Measurements from ENCODE around the gene SNX12.

Gene SNX12

DNA sequence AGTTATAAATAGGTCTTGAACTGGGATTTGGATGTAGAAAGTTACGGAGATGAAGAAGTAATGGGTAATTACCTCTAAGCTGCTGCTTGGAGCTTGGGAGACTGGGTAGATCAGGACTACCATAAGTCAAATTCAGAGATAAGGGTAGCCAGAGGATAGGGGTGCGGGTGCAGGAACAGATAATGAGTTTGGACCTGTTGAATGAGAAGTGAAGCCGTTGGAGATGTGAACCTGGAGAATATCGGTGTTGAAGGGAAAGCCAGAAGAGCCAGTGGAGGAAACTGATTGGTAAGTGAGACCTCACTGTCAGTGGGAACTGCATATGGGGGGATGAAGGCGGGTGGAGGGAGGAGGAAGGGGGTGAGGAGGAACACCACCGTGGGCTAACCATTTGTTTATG lies 26.9 kb upstream of the SNX12 start:
- 54% methylated on average over 4 of the region's 6 CpGs for WGBS (ENCODE audit: insufficient coverage)
- ChIA-PET CTCF (no interaction called here), POLR2A (interaction anchor here (1.5 kb wide), 1 partner anchor 27 kb away, joined by 4 read pairs; the partner anchor contains the start of gene SNX12)
- H3K9me3 ChIP-seq (ENCODE audit: control extremely low read depth in 1 of 5, control insufficient read depth in 4 of 5, insufficient read depth in 2 of 5, low read depth in 1 of 5, low read length in 4 of 5), result no peaks in the 10 kb centered on the region
- H3K4me3 ChIP-seq (ENCODE audit: control insufficient read depth in 1 of 7, extremely low read depth in 1 of 7, insufficient read depth in 4 of 7, low read depth in 2 of 7, low read length in 6 of 7), result peak overlapping the region in 6 of 7 experiments; percentile 60 to 79 (median 68)
- no peak for DNase-seq
- H3K36me3 ChIP-seq (ENCODE audit: control insufficient read depth in 4 of 4, insufficient read depth in 4 of 4, low read length in 3 of 4), result no peaks in the 10 kb centered on the region
- H3K27me3 ChIP-seq (replicated peaks in 2 of 5; ENCODE audit: control insufficient read depth in 4 of 5, insufficient read depth in 5 of 5, low read length in 4 of 5), result peaks cover 0 to 12% (median 0%) of the 10 kb centered on the region in 5 experiments
- no peak overlapping the region for H3K27ac ChIP-seq (ENCODE audit: insufficient read depth in 1 of 2, low read depth in 1 of 2, low read length in 2 of 2, poor library complexity in 1 of 2, severe bottlenecking in 2 of 2)
- H3K4me1 ChIP-seq (ENCODE audit: control extremely low read depth in 1 of 4, control insufficient read depth in 4 of 4, insufficient read depth in 4 of 4, low read length in 3 of 4), result peaks cover 0 to 27% (median 17%) of the 10 kb centered on the region in 4 experiments

DNA sequence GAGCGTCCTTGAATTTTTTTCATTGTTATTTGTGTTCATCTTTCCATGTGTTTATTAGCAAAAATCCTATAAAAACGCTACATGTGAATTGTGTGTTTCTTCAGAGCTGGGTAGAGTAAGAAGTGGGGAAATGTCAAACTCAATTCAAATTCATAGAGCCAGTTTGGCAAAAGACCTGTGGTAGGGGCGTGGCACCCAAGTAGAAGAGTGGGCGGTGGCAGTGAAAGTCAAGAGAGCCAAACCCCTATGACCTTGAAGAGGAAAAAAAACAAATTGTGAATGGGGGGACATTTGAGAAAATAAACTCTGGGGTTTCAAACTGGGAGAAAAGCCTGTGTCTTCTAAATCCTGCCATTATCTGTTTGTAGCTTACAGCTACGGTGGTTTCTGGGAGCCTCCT lies 23.1 kb upstream of the SNX12 start:
- Histone ChIP-seq H3K27me3 (replicated peaks in 2 of 5; ENCODE audit: control insufficient read depth in 4 of 5, insufficient read depth in 5 of 5, low read length in 4 of 5) (peaks cover 0 to 8% (median 0%) of the 10 kb centered on the region in 5 experiments), H3K27ac (ENCODE audit: insufficient read depth in 1 of 2, low read depth in 1 of 2, low read length in 2 of 2, poor library complexity in 1 of 2, severe bottlenecking in 2 of 2) (no peak overlapping the region), H3K4me3 (ENCODE audit: control insufficient read depth in 1 of 7, extremely low read depth in 1 of 7, insufficient read depth in 4 of 7, low read depth in 2 of 7, low read length in 6 of 7) (no peak overlapping the region), H3K4me1 (ENCODE audit: control extremely low read depth in 1 of 4, control insufficient read depth in 4 of 4, insufficient read depth in 4 of 4, low read length in 3 of 4) (peaks cover 0 to 8% (median 5%) of the 10 kb centered on the region in 4 experiments), H3K36me3 (ENCODE audit: control insufficient read depth in 4 of 4, insufficient read depth in 4 of 4, low read length in 3 of 4) (no peaks in the 10 kb centered on the region), H3K9me3 (ENCODE audit: control extremely low read depth in 1 of 5, control insufficient read depth in 4 of 5, insufficient read depth in 2 of 5, low read depth in 1 of 5, low read length in 4 of 5) (no peaks in the 10 kb centered on the region)
- ChIA-PET POLR2A (no interaction called here), CTCF (no interaction called here)
- DNase-seq, result no peak
- 57% methylated on average over 2 of the region's 5 CpGs for WGBS (ENCODE audit: insufficient coverage)

DNA sequence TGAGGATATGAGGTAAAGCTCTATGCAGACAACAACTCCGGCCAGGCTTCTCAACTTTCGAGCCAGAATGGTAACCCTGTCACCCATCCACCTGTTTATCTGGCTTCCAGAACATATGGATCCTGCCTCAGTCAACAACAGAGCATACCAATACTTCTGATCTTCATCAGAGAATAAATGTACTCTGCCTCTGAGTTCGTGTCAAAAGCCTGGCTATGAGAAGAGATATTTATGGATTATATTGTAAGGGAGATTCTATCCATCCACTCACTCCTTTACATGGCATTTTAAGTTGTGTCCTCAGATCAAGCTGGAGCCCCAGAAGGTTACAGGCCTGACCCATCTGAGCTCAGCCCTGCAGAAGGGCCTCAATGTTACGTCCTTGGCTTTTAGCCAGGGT lies 17.8 kb upstream of the SNX12 start:
- no peak for DNase-seq
- CTCF ChIA-PET, result interaction anchor here (0.9 kb wide), 1 partner anchor 45 kb away, joined by 3 read pairs; no protein-coding TSS in a partner anchor
- Histone ChIP-seq H3K9me3 (ENCODE audit: control extremely low read depth in 1 of 5, control insufficient read depth in 4 of 5, insufficient read depth in 2 of 5, low read depth in 1 of 5, low read length in 4 of 5) (no peaks in the 10 kb centered on the region), H3K4me1 (ENCODE audit: control extremely low read depth in 1 of 4, control insufficient read depth in 4 of 4, insufficient read depth in 4 of 4, low read length in 3 of 4) (no peaks in the 10 kb centered on the region), H3K36me3 (ENCODE audit: control insufficient read depth in 4 of 4, insufficient read depth in 4 of 4, low read length in 3 of 4) (no peaks in the 10 kb centered on the region), H3K27ac (ENCODE audit: insufficient read depth in 1 of 2, low read depth in 1 of 2, low read length in 2 of 2, poor library complexity in 1 of 2, severe bottlenecking in 2 of 2) (no peak overlapping the region), H3K27me3 (replicated peaks in 2 of 5; ENCODE audit: control insufficient read depth in 4 of 5, insufficient read depth in 5 of 5, low read length in 4 of 5) (no peaks in the 10 kb centered on the region), H3K4me3 (ENCODE audit: control insufficient read depth in 1 of 7, extremely low read depth in 1 of 7, insufficient read depth in 4 of 7, low read depth in 2 of 7, low read length in 6 of 7) (no peak overlapping the region)
- 60% methylated on average over 1 of the region's 4 CpGs for WGBS (ENCODE audit: insufficient coverage)
- POLR2A ChIA-PET, result no interaction called here

DNA sequence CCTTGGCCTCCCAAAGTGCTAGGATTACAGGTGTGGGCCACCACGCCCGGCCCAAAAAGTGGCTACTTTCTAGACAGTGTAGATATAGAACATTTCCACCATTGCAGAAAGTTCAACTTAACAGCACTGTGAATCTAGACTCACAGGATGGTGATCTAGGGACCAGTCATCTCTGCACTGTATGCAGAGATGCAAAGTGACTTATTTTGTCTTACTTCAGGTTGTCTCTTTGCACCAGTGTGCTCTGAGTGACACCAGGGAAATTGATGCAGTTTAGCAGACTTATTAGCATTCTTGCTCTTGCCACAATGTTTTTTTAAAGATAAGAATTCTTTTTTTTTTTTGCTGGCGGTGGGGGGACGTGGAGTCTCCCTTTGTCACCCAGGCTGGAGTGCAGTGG lies 14.7 kb upstream of the SNX12 start:
- CTCF ChIA-PET, result no interaction called here
- 96% methylated on average over 4 of the region's 4 CpGs for WGBS (ENCODE audit: insufficient coverage)

DNA sequence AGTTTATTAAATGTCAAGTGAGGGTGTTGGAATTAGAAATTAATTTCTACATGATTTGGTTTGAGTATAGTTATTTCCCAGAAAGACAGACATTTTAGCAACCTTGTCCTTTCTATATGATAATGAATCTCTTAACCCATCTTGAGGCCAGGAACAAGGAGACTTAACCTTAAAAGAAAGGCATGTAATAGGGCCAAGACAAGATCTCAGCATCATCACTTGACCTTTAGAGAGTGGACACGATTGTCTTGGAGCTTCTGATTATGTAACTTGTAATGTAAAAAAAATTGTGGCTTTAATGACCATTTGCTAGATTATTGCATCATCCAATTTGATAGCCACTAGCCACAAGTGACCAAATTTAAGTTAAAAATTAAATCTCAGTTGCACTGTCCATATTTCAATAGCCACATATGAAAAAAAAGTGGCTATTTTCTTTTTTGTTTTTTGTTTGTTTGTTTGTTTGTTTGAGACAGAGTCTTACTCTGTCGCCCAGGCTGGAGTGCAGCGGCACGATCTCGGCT lies 14.1 kb upstream of the SNX12 start:
- Histone ChIP-seq H3K27me3 (replicated peaks in 2 of 5; ENCODE audit: control insufficient read depth in 4 of 5, insufficient read depth in 5 of 5, low read length in 4 of 5) (no peaks in the 10 kb centered on the region), H3K4me3 (ENCODE audit: control insufficient read depth in 1 of 7, extremely low read depth in 1 of 7, insufficient read depth in 4 of 7, low read depth in 2 of 7, low read length in 6 of 7) (no peak overlapping the region), H3K36me3 (ENCODE audit: control insufficient read depth in 4 of 4, insufficient read depth in 4 of 4, low read length in 3 of 4) (no peaks in the 10 kb centered on the region), H3K9me3 (ENCODE audit: control extremely low read depth in 1 of 5, control insufficient read depth in 4 of 5, insufficient read depth in 2 of 5, low read depth in 1 of 5, low read length in 4 of 5) (no peaks in the 10 kb centered on the region), H3K27ac (ENCODE audit: insufficient read depth in 1 of 2, low read depth in 1 of 2, low read length in 2 of 2, poor library complexity in 1 of 2, severe bottlenecking in 2 of 2) (no peak overlapping the region), H3K4me1 (ENCODE audit: control extremely low read depth in 1 of 4, control insufficient read depth in 4 of 4, insufficient read depth in 4 of 4, low read length in 3 of 4) (no peaks in the 10 kb centered on the region)
- CTCF ChIA-PET, result no interaction called here
- WGBS (ENCODE audit: insufficient coverage), result 100% methylated on average over 3 of the region's 5 CpGs
- DNase-seq, result no peak
- POLR2A ChIA-PET, result no interaction called here

More for the DNA sequence above, 14.7 kb upstream of the SNX12 start:
- no peak for DNase-seq
- Histone ChIP-seq H3K27me3 (replicated peaks in 2 of 5; ENCODE audit: control insufficient read depth in 4 of 5, insufficient read depth in 5 of 5, low read length in 4 of 5) (no peaks in the 10 kb centered on the region), H3K4me3 (ENCODE audit: control insufficient read depth in 1 of 7, extremely low read depth in 1 of 7, insufficient read depth in 4 of 7, low read depth in 2 of 7, low read length in 6 of 7) (no peak overlapping the region), H3K36me3 (ENCODE audit: control insufficient read depth in 4 of 4, insufficient read depth in 4 of 4, low read length in 3 of 4) (no peaks in the 10 kb centered on the region), H3K9me3 (ENCODE audit: control extremely low read depth in 1 of 5, control insufficient read depth in 4 of 5, insufficient read depth in 2 of 5, low read depth in 1 of 5, low read length in 4 of 5) (no peaks in the 10 kb centered on the region), H3K27ac (ENCODE audit: insufficient read depth in 1 of 2, low read depth in 1 of 2, low read length in 2 of 2, poor library complexity in 1 of 2, severe bottlenecking in 2 of 2) (no peak overlapping the region), H3K4me1 (ENCODE audit: control extremely low read depth in 1 of 4, control insufficient read depth in 4 of 4, insufficient read depth in 4 of 4, low read length in 3 of 4) (no peaks in the 10 kb centered on the region)
- POLR2A ChIA-PET, result no interaction called here

DNA sequence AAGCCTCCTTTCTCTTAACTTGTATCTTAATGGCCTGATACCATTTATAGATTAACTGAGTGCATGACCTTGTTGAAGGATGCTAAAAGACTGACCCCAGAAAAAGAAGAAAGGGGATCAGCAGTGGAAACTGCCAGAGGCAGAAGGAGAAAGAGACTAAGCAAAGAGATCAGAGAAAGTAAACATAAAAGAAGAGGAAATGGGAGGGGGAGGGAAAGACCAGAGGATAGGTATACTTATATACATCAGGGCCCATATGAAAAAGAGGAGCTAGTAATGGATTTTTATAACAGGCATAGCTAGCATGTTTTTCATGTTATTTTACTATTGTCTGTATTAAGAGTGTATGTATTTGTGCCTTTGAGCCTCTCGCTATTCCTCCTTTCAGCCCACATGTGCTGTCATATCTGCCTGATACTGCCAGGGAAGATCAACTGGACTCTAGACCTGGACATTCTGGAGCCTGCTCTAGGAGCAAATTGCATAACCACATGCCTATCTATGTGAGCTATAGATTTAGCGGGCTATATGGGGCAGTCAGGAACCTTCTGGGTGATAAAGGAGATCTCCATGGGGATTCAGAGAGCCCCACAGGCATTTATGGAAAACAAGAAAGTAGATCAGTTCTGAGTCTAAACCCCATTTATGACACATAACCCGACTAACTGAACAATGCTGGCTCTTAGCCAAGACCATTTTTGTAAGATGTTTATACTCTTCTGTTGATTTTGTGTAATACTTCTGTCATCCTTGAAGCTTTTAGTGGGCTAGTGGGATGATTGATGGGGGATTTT lies 13.4 kb upstream of the SNX12 start:
- H3K9me3 ChIP-seq (ENCODE audit: control extremely low read depth in 1 of 5, control insufficient read depth in 4 of 5, insufficient read depth in 2 of 5, low read depth in 1 of 5, low read length in 4 of 5), result no peaks in the 10 kb centered on the region
- H3K4me1 ChIP-seq (ENCODE audit: control extremely low read depth in 1 of 4, control insufficient read depth in 4 of 4, insufficient read depth in 4 of 4, low read length in 3 of 4), result no peaks in the 10 kb centered on the region
- no peaks in the 10 kb centered on the region for H3K27me3 ChIP-seq (replicated peaks in 2 of 5; ENCODE audit: control insufficient read depth in 4 of 5, insufficient read depth in 5 of 5, low read length in 4 of 5)
- no peak for DNase-seq
- H3K36me3 ChIP-seq (ENCODE audit: control insufficient read depth in 4 of 4, insufficient read depth in 4 of 4, low read length in 3 of 4), result no peaks in the 10 kb centered on the region
- no peak overlapping the region for H3K27ac ChIP-seq (ENCODE audit: insufficient read depth in 1 of 2, low read depth in 1 of 2, low read length in 2 of 2, poor library complexity in 1 of 2, severe bottlenecking in 2 of 2)
- CTCF ChIA-PET, result interaction anchor here (0.5 kb wide), 1 partner anchor 9 kb away, joined by 3 read pairs; no protein-coding TSS in a partner anchor
- 93% methylated on average over 3 of the region's 3 CpGs for WGBS (ENCODE audit: insufficient coverage)
- H3K4me3 ChIP-seq (ENCODE audit: control insufficient read depth in 1 of 7, extremely low read depth in 1 of 7, insufficient read depth in 4 of 7, low read depth in 2 of 7, low read length in 6 of 7), result no peak overlapping the region
- POLR2A ChIA-PET, result no interaction called here

DNA sequence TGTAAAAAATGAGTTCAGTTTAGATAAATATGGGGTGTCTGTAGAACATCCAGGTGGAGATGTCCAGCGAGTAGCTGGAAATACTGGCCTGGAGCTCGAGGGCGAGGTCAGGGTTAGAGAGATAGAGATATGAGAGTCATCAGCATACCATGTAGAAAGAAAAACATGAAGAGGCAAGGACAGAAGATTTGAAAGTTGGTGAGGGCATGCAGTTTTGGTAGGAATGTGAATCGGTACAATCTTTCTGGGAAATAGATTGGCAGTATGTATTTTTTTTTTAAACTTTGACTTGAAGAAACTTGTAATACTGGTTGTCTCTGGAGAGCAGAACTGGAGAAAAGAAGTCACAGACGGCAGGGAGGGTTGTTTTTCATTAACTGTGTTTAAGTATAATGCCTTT lies 2.4 kb upstream of the SNX12 start:
- no peaks in the 10 kb centered on the region for H3K36me3 ChIP-seq (ENCODE audit: control insufficient read depth in 4 of 4, insufficient read depth in 4 of 4, low read length in 3 of 4)
- CTCF ChIA-PET, result no interaction called here
- no peak for DNase-seq
- no peaks in the 10 kb centered on the region for H3K9me3 ChIP-seq (ENCODE audit: control extremely low read depth in 1 of 5, control insufficient read depth in 4 of 5, insufficient read depth in 2 of 5, low read depth in 1 of 5, low read length in 4 of 5)
- no peak overlapping the region for H3K27ac ChIP-seq (ENCODE audit: insufficient read depth in 1 of 2, low read depth in 1 of 2, low read length in 2 of 2, poor library complexity in 1 of 2, severe bottlenecking in 2 of 2)
- H3K4me3 ChIP-seq (ENCODE audit: control insufficient read depth in 1 of 7, extremely low read depth in 1 of 7, insufficient read depth in 4 of 7, low read depth in 2 of 7, low read length in 6 of 7), result no peak overlapping the region
- 90% methylated on average over 4 of the region's 5 CpGs for WGBS (ENCODE audit: insufficient coverage)
- H3K27me3 ChIP-seq (replicated peaks in 2 of 5; ENCODE audit: control insufficient read depth in 4 of 5, insufficient read depth in 5 of 5, low read length in 4 of 5), result peaks cover 0 to 5% (median 0%) of the 10 kb centered on the region in 5 experiments
- POLR2A ChIA-PET, result no interaction called here
- peaks cover 2 to 10% (median 6%) of the 10 kb centered on the region in 4 experiments for H3K4me1 ChIP-seq (ENCODE audit: control extremely low read depth in 1 of 4, control insufficient read depth in 4 of 4, insufficient read depth in 4 of 4, low read length in 3 of 4)
